Activated CD4-positive, CD25-positive, alpha-beta regulatory T cell treated with anti-CD3 and anti-CD28 coated beads, Interleukin-2, amount 50 U/mL, for 72 hours (primary cell): Measurements from ENCODE around the gene SYNE4.

Experiments used
- DNase-seq: peaks from one replicate; pipeline ENCODE4 v3.0.0; 2021

SYNE4 gene

GRCh38 chr19:36023432-36023831, 14.8 kb upstream of the SYNE4 start:
- no peak for DNase-seq

- no peak for DNase-seq
These were observed 10.6 kb upstream of the SYNE4 start for GRCh38 chr19:36019061-36019670.

- DNase-seq, result peak; percentile 99
These were observed 5.7 kb upstream of the SYNE4 start, which contains the start of gene ALKBH6 for GRCh38 chr19:36014012-36014924. TSS of gene ALKBH6 (minus strand) at chr19:36014213. CDS start at chr19:36013397, 816 bp downstream.

GRCh38 chr19:36013280-36014011, 4.8 kb upstream of the SYNE4 start:
- no peak for DNase-seq

- DNase-seq, result no peak
These were observed 1.8 kb upstream of the SYNE4 start for GRCh38 chr19:36010402-36010801.

GRCh38 chr19:36009633-36010379, 1.2 kb upstream of the SYNE4 start:
- DNase-seq, result no peak

GRCh38 chr19:36009220-36009619, 607 bp upstream of the SYNE4 start:
- peak; percentile 61 for DNase-seq

- no peak for DNase-seq
These were observed 1.7 kb downstream of the SYNE4 start for GRCh38 chr19:36006955-36007354.

GRCh38 chr19:36003284-36003683, 5.3 kb downstream of the SYNE4 start:
- DNase-seq, result no peak

- DNase-seq, result no peak
These were observed 7.0 kb downstream of the SYNE4 start for GRCh38 chr19:36001605-36002004.

- no peak for DNase-seq
These were observed 11.8 kb downstream of the SYNE4 start for GRCh38 chr19:35996777-35997176.

GRCh38 chr19:35995048-35995993, 13.3 kb downstream of the SYNE4 start, which contains the start of gene SDHAF1:
TSS of gene SDHAF1 (plus strand) at chr19:35995188. CDS start at chr19:35995275, 87 bp downstream.
- peak; percentile 93 for DNase-seq

GRCh38 chr19:35993923-35994598, 14.6 kb downstream of the SYNE4 start:
- DNase-seq, result no peak

GRCh38 chr19:35992907-35993765, 15.5 kb downstream of the SYNE4 start:
- DNase-seq, result no peak

GRCh38 chr19:35991731-35992450, 16.7 kb downstream of the SYNE4 start:
- no peak for DNase-seq

GRCh38 chr19:35990771-35991730, 17.6 kb downstream of the SYNE4 start:
- no peak for DNase-seq

- DNase-seq, result no peak
These were observed 18.5 kb downstream of the SYNE4 start for GRCh38 chr19:35990156-35990555.

GRCh38 chr19:35988824-35989223, 19.8 kb downstream of the SYNE4 start:
- no peak for DNase-seq
